Activated naive CD8-positive, alpha-beta T cell treated with anti-CD3 and anti-CD28 coated beads, Interleukin-2, amount 50 U/mL, for 24 hours (primary cell): ENCODE measurements around the gene SEC14L1.
A peak's percentile ranks its signal among the peaks of the same experiment; 100 is the strongest.
"Not testable (repeated sequence)": the region's sequence is repeated elsewhere in the genome, so short reads cannot be mapped to it uniquely, and the experiment has no call there.

Experiments used
- ATAC-seq: fragments of 150-1000 bp; cut with Tn5 transposase; one replicate; pipeline ENCODE4 v1.10.0; 2021
- DNase-seq: peaks from one replicate; pipeline ENCODE4 v3.0.0; 2021
- H3K27ac Mint-ChIP-seq: one replicate; pipeline ENCODE4 v1.8.0; 2021; ENCODE audit warnings: mild to moderate bottlenecking, mixed read lengths
- H3K27me3 Mint-ChIP-seq: one replicate; pipeline ENCODE4 v1.8.0; 2021; ENCODE audit warnings: mixed read lengths
- H3K36me3 Mint-ChIP-seq: one replicate; pipeline ENCODE4 v1.8.0; 2021; ENCODE audit warnings: low read depth, mixed read lengths
- H3K4me1 Mint-ChIP-seq: one replicate; pipeline ENCODE4 v1.8.0; 2021; ENCODE audit warnings: mixed read lengths
- H3K4me3 Mint-ChIP-seq: one replicate; pipeline ENCODE4 v1.8.0; 2021; ENCODE audit warnings: mild to moderate bottlenecking, moderate library complexity, mixed read lengths
- H3K9me3 Mint-ChIP-seq: one replicate; pipeline ENCODE4 v1.8.0; 2021; ENCODE audit warnings: mixed read lengths

SEC14L1 gene

GRCh38 chr17:77157766-77158165, 17.0 kb downstream of the SEC14L1 start:
- not testable (repeated sequence) for H3K9me3 Mint-ChIP-seq, H3K27me3 Mint-ChIP-seq, H3K36me3 Mint-ChIP-seq, H3K4me3 Mint-ChIP-seq, H3K27ac Mint-ChIP-seq, DNase-seq, ATAC-seq
- H3K4me1 Mint-ChIP-seq: peaks cover 41% of the 10 kb centered on the region

GRCh38 chr17:77160091-77160874, 19.5 kb downstream of the SEC14L1 start:
- Mint-ChIP-seq H3K36me3 (peaks cover 9% of the 10 kb centered on the region), H3K27me3 (no peaks in the 10 kb centered on the region), H3K9me3 (peaks cover 3% of the 10 kb centered on the region), H3K27ac (no peak overlapping the region), H3K4me1 (peaks cover 52% of the 10 kb centered on the region), H3K4me3 (no peak overlapping the region)
- no peak for DNase-seq
- ATAC-seq: no peak

DNA sequence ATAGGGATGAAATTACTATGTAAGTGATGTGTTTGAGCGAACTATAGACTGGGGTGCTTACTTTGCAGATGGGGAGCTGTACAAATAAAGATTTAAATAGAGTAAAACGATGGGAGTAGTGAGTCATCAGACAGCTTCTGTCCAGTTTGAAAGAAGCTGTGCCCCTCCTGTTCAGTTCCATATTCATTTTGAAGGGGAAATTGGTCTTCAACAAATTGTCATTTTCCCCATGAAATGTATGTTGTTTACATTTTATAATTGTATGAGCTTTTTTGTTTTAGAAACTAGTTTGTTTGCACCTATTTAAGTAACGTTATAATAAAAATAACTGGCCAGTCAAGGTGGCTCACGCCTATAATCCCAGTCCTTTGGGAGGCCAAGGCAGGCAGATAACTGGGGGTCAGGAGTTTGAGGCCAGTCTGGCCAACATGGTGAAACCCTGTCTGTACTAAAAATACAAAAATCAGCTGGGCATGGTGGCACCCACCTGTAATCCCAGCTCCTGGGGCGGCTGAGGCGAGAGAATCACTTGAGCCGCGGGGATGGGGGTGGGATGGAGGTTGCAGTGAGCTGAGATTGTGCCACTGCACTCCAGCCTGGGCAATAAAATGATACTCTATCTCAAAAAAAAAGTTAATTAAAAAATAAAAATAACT, 20.2 kb downstream of the SEC14L1 start:
- Mint-ChIP-seq H3K4me3 (no peak overlapping the region), H3K9me3 (peaks cover 6% of the 10 kb centered on the region), H3K27ac (no peak overlapping the region), H3K27me3 (no peaks in the 10 kb centered on the region), H3K4me1 (peaks cover 53% of the 10 kb centered on the region), H3K36me3 (peaks cover 16% of the 10 kb centered on the region)
- ATAC-seq (no peak), DNase-seq (no peak)

- DNase-seq (no peak), ATAC-seq (no peak)
- H3K27me3 Mint-ChIP-seq: no peaks in the 10 kb centered on the region
- H3K9me3 Mint-ChIP-seq: peaks cover 10% of the 10 kb centered on the region
- peaks cover 22% of the 10 kb centered on the region for H3K36me3 Mint-ChIP-seq
- peaks cover 57% of the 10 kb centered on the region for H3K4me1 Mint-ChIP-seq
- no peak overlapping the region for H3K4me3 Mint-ChIP-seq
- H3K27ac Mint-ChIP-seq: no peak overlapping the region
These were observed 21.2 kb downstream of the SEC14L1 start for GRCh38 chr17:77161953-77162352.

DNA sequence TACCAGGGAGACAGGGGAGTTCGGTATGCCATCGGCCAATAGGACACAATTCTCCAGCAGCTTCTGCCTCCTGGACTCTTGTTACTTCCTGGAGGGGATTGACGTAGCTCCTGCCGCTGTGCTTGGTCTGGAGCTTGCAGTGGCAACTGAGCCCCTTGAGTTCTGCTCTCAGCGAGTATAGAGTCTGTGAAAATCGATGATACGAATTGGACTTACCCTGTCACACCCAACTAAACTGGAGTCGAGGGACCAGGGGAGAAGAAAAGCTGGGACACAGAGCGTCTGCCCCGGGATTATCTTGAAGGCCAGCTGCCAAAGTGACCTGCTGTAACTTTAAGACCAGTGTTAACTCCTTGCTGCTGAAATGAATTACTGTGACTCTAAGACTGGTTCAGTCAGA, 22.2 kb downstream of the SEC14L1 start:
- Mint-ChIP-seq H3K27me3 (no peaks in the 10 kb centered on the region), H3K27ac (no peak overlapping the region), H3K4me1 (peaks cover 50% of the 10 kb centered on the region), H3K4me3 (no peak overlapping the region), H3K9me3 (peaks cover 18% of the 10 kb centered on the region), H3K36me3 (peaks cover 31% of the 10 kb centered on the region)
- no peak for DNase-seq
- ATAC-seq: no peak

GRCh38 chr17:77163511-77164280, 22.9 kb downstream of the SEC14L1 start:
- H3K27me3 Mint-ChIP-seq: no peaks in the 10 kb centered on the region
- ATAC-seq (no peak), DNase-seq (no peak)
- no peak overlapping the region for H3K4me3 Mint-ChIP-seq
- peaks cover 25% of the 10 kb centered on the region for H3K9me3 Mint-ChIP-seq
- H3K4me1 Mint-ChIP-seq: peaks cover 45% of the 10 kb centered on the region
- peaks cover 38% of the 10 kb centered on the region for H3K36me3 Mint-ChIP-seq
- H3K27ac Mint-ChIP-seq: no peak overlapping the region

- no peaks in the 10 kb centered on the region for H3K27me3 Mint-ChIP-seq
- no peak for DNase-seq
- ATAC-seq: no peak
- no peak overlapping the region for H3K4me3 Mint-ChIP-seq
- H3K36me3 Mint-ChIP-seq: peaks cover 43% of the 10 kb centered on the region
- H3K4me1 Mint-ChIP-seq: peaks cover 45% of the 10 kb centered on the region
- H3K9me3 Mint-ChIP-seq: peaks cover 25% of the 10 kb centered on the region
- peak overlapping the region; percentile 24 for H3K27ac Mint-ChIP-seq
These were observed 23.8 kb downstream of the SEC14L1 start for GRCh38 chr17:77164483-77165091.

- ATAC-seq (no peak), DNase-seq (no peak)
- no peak overlapping the region for H3K4me3 Mint-ChIP-seq
- H3K4me1 Mint-ChIP-seq: peaks cover 39% of the 10 kb centered on the region
- no peak overlapping the region for H3K27ac Mint-ChIP-seq
- H3K9me3 Mint-ChIP-seq: peaks cover 25% of the 10 kb centered on the region
- H3K36me3 Mint-ChIP-seq: peaks cover 47% of the 10 kb centered on the region
- H3K27me3 Mint-ChIP-seq: no peaks in the 10 kb centered on the region
These were observed 24.8 kb downstream of the SEC14L1 start for GRCh38 chr17:77165577-77165976.

DNA sequence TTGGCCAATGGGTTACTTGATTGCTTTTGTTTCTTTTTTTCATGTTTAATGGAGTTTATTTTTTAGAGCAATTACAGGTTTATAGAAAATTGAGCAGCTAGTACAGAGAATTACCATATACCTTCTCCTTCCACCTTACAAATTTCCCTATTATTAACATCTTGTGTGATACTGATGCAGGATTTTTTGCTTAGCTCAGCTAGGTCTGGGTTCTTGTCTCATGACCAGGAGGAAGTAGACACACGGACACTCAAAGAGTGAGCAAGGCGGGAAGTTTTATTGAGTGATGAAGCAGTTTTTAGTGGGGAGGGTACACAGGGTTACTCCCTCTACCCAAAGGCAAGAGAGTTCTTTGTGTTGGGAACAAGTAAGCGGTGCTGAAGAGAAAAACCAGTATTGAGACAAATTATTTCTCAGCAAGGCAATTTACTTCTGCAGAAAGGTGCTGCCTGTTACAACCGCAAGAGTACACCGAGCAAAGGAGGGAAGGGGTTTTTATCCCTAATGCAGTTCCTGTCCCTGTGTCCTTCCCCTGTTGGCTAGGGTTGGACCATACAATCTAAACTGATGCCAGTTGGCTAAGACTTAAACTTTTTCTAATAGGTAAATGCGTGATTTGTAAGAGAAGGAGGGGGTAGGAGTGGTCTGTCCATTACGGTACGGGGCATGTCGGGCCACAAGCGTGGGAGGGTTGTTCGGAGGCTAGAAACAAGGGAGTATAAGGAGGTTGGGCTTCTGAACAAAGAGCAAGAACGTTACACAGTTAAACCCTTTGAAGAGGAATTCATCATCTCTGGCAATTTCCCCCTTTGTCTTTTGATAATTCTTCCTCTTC, 26.9 kb downstream of the SEC14L1 start:
- H3K36me3 Mint-ChIP-seq: peaks cover 48% of the 10 kb centered on the region

GRCh38 chr17:77173104-77173503, 32.3 kb downstream of the SEC14L1 start:
- no peaks in the 10 kb centered on the region for H3K27me3 Mint-ChIP-seq
- peaks cover 49% of the 10 kb centered on the region for H3K36me3 Mint-ChIP-seq
- H3K4me1 Mint-ChIP-seq: peaks cover 6% of the 10 kb centered on the region
- peaks cover 32% of the 10 kb centered on the region for H3K9me3 Mint-ChIP-seq
- DNase-seq (no peak), ATAC-seq (no peak)
- H3K4me3 Mint-ChIP-seq: no peak overlapping the region
- no peak overlapping the region for H3K27ac Mint-ChIP-seq

More for the DNA sequence above, 26.9 kb downstream of the SEC14L1 start:
- Mint-ChIP-seq H3K9me3 (peaks cover 31% of the 10 kb centered on the region), H3K27ac (no peak overlapping the region), H3K27me3 (no peaks in the 10 kb centered on the region), H3K4me3 (no peak overlapping the region), H3K4me1 (peaks cover 32% of the 10 kb centered on the region)
- ATAC-seq: no peak
- DNase-seq: no peak

DNA sequence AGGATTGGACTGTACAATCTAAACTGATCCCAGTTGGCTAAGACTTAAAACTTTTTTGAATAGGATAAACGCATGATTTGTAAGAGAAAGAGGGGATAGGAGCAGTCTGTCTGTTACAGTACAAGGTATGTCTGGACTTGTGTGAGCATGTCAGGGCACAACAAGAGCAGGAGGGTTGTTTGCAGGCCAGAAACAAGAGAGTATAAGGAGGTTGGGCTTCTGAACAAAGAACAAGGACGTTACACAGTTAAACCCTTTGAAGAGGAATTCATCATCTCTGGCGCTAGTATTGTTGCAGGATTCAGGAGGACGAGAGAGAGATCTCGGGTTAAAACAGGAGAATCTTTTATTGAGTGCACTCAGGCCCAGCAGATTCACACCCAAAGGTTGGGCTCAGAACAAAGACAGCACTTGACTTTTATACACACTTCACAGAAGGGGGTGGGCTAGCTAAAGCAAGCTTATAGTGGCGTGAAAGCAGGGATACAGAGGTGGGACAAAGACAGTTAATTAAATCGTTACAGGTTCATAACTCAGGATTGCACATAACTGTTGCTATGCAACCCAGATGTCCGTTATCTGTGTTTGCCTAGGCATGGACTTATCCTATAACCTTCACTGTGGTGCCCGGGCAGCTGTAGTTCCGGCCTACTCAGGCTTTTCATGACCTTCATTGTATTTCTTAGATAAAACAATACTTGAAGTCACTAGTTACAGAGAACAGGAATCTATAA, 34.3 kb downstream of the SEC14L1 start:
- ATAC-seq (no peak), DNase-seq (no peak)
- peaks cover 36% of the 10 kb centered on the region for H3K36me3 Mint-ChIP-seq
- H3K4me3 Mint-ChIP-seq: no peak overlapping the region
- H3K4me1 Mint-ChIP-seq: peaks cover 17% of the 10 kb centered on the region
- H3K27ac Mint-ChIP-seq: no peak overlapping the region
- H3K9me3 Mint-ChIP-seq: peaks cover 26% of the 10 kb centered on the region
- H3K27me3 Mint-ChIP-seq: no peaks in the 10 kb centered on the region

DNA sequence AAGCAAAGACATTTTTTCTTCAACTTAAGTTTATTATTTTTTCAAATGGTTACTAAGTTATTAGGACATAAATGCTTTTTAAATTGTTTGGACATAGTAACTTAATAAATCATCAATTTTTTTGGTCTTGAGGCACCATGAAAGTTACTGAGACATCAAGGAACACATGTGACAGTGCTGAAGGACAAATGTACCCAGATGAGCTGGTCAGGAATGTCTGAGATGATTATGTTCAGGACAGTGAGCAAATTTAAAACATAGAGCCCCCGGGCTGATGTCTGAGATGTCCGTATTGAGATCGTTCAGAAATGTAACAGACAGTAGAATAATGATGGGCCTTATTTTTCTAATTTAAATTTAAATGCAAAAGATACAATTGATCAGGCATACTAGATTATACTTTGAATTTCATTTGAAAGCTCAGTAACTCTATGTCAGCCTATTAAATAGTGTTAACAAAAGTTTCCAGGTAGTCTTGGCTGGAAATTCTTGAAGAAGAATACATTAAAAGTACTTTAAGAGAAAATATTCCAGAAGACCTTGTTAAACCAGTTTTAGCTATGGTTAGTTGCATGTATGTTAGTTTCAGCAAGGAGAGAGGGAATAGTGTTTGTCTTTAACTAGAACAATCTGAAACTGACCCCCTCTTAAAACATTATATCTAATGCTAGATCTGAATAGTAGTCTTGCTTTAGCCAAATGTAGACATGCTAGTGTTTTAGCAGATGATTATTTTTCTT, 36.4 kb downstream of the SEC14L1 start:
- ATAC-seq (no peak), DNase-seq (no peak)
- peaks cover 25% of the 10 kb centered on the region for H3K9me3 Mint-ChIP-seq
- peaks cover 30% of the 10 kb centered on the region for H3K4me1 Mint-ChIP-seq
- H3K27ac Mint-ChIP-seq: no peak overlapping the region
- peaks cover 37% of the 10 kb centered on the region for H3K36me3 Mint-ChIP-seq
- no peak overlapping the region for H3K4me3 Mint-ChIP-seq
- H3K27me3 Mint-ChIP-seq: no peaks in the 10 kb centered on the region

DNA sequence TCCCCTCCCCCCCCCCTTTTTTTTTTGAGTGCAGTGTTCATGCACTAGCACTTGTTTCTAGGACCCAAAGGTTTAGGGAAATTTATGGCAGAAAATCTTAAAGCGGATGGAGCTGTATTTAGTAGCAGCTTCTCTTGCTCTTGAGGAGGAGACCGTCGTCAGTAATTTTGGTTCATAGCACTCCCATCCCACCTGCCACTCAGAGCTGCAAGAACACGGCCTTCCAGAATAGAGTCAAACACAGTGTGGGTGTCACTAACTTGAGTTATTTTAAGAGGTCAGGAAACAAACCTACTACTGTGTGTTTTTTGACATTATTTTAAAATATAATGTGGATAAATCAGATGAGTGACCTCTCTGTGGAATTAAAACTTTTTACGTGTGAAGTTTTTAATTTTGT, 37.3 kb downstream of the SEC14L1 start:
- Mint-ChIP-seq H3K9me3 (peaks cover 19% of the 10 kb centered on the region), H3K27ac (no peak overlapping the region), H3K27me3 (no peaks in the 10 kb centered on the region), H3K4me3 (no peak overlapping the region), H3K4me1 (peaks cover 39% of the 10 kb centered on the region), H3K36me3 (peaks cover 32% of the 10 kb centered on the region)
- DNase-seq (no peak), ATAC-seq (no peak)
